B cell (primary cell): ENCODE results near the gene GLB1L2.
"Not testable (repeated sequence)": the region's sequence is repeated elsewhere in the genome, so short reads cannot be mapped to it uniquely, and the experiment has no call there.

Source experiments
- EZH2 ChIP-seq: IDR thresholded peaks from 2 replicates; pipeline ENCODE4 v1.6.1; 2012; ENCODE audit warnings: borderline replicate concordance, low read depth, mild to moderate bottlenecking, moderate library complexity, low read length; ENCODE audit not compliant: insufficient read depth, poor library complexity, severe bottlenecking
- TF ChIP-seq, protein P1 (sequence below): fragments of 200-600 bp; IDR thresholded peaks from one replicate; pipeline ENCODE4 v1.8.0; 2022; ENCODE audit warnings: antibody characterized with exemption, mild to moderate bottlenecking

DNA sequence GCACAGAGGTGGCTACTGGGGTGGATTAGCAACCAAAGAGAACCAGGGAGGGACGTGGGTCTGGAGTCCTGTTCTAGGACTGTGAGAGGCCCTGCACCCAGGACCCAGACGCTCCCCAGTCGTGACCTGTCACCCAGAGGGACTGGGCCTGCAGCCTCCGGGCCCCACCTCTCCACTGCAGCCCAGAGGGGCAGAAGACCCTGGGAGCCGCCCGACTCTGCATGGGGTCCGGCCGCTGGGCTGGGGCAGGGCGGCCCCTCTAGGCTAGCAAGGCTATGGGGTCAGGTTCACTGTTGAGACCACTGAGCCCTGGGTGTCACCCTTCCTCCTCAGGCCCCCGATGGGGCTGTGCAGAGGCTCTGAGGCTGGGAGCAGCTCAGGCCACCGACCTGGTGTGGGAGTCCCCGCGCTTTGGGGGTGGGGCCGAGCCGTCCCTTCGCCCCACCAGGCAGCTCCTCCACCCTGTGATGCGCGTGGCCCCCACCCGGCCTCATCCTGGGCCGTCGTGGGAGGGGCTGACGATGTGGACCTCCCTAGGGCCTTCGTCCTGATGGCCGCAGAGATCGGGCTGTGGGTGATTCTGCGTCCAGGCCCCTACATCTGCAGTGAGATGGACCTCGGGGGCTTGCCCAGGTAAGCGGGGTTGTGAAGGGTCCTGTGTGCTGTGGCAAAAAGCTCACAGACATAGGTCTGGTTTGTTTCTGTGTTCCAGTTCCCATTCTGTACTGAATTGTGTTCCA, 12.9 kb downstream of the GLB1L2 start:
- TF ChIP-seq, protein P1, sequence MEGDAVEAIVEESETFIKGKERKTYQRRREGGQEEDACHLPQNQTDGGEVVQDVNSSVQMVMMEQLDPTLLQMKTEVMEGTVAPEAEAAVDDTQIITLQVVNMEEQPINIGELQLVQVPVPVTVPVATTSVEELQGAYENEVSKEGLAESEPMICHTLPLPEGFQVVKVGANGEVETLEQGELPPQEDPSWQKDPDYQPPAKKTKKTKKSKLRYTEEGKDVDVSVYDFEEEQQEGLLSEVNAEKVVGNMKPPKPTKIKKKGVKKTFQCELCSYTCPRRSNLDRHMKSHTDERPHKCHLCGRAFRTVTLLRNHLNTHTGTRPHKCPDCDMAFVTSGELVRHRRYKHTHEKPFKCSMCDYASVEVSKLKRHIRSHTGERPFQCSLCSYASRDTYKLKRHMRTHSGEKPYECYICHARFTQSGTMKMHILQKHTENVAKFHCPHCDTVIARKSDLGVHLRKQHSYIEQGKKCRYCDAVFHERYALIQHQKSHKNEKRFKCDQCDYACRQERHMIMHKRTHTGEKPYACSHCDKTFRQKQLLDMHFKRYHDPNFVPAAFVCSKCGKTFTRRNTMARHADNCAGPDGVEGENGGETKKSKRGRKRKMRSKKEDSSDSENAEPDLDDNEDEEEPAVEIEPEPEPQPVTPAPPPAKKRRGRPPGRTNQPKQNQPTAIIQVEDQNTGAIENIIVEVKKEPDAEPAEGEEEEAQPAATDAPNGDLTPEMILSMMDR: not testable (repeated sequence)
- not testable (repeated sequence) for TF ChIP-seq EZH2
